ENCODE results near the gene EFHD2.

The EFHD2 gene

DNA sequence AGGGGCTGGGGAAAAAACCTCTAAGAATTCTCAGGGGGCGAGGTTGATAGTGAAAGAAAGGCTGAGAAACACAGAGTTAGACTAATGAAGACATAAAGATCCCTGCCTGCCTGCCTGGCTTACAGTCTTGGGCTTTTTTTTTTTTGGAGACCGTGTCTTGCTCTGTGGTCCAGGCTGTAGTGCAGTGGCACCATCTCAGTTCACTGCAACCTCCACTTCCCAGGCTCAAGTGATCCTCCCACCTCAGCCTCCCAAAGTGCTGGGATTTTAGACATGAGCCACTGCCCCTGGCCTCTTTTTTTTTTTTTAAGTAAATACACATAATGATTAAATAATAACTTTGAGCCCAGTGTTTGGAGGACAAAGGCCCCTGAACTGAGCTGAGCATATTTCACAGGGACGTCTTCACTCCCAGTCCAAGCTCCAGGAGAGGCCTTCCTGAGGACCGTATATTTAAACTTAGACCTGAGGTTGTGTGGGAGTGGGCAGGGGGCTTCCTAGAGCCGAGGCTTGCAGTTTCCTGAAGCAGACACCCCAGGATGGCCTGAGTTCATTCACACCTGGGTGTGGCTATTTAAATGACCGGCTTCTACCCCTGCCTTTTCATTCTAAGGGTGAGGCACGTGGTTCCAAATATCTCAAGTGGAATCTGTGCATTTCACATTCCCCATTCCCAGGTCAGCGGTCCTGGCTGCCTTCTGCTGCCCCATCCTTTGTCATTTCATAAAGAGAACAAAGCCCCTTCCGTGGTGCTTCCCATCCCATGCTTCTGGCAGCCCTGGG, 16.0 kb upstream of the EFHD2 start:
- Mint-ChIP-seq H3K4me1 (peaks cover 2% of the 10 kb centered on the region), H3K36me3 (ENCODE audit: low read depth) (no peaks in the 10 kb centered on the region), H3K4me3 (no peak overlapping the region), H3K27me3 (ENCODE audit: low read depth, poor library complexity) (peaks cover 12% of the 10 kb centered on the region), H3K27ac (no peak overlapping the region), H3K9me3 (peaks cover 5% of the 10 kb centered on the region)
- no peak for DNase-seq
- TF ChIP-seq, protein P1, sequence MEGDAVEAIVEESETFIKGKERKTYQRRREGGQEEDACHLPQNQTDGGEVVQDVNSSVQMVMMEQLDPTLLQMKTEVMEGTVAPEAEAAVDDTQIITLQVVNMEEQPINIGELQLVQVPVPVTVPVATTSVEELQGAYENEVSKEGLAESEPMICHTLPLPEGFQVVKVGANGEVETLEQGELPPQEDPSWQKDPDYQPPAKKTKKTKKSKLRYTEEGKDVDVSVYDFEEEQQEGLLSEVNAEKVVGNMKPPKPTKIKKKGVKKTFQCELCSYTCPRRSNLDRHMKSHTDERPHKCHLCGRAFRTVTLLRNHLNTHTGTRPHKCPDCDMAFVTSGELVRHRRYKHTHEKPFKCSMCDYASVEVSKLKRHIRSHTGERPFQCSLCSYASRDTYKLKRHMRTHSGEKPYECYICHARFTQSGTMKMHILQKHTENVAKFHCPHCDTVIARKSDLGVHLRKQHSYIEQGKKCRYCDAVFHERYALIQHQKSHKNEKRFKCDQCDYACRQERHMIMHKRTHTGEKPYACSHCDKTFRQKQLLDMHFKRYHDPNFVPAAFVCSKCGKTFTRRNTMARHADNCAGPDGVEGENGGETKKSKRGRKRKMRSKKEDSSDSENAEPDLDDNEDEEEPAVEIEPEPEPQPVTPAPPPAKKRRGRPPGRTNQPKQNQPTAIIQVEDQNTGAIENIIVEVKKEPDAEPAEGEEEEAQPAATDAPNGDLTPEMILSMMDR (IDR thresholded peaks at IDR 0.05) = no peak

DNA sequence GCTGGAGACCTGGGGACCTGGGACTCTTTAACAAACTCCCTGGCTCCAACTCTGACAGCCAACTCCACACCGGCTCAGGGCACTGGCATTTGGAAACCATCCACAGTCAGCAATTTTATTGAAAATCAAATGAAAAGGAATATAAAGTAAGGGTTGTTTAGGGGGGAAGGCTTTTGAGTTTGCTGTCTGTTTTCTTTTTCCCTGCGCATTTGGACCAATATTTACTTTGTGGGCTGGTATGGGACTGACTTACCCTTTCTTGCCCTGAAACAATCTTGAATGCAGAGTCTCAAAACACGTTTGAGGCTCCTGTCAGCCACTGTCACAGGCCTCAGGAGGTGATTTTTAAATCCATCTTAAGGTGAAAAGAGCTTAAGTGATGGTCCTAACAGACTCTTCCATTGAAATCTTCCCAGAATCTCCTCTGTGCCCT, 15.4 kb upstream of the EFHD2 start:
- Mint-ChIP-seq H3K4me1 (no peaks in the 10 kb centered on the region), H3K4me3 (no peak overlapping the region), H3K27me3 (ENCODE audit: low read depth, poor library complexity) (peaks cover 11% of the 10 kb centered on the region), H3K36me3 (ENCODE audit: low read depth) (peaks cover 2% of the 10 kb centered on the region), H3K9me3 (peaks cover 7% of the 10 kb centered on the region), H3K27ac (no peak overlapping the region)
- TF ChIP-seq, protein P1 (IDR thresholded peaks at IDR 0.05) = no peak
- no peak for DNase-seq

DNA sequence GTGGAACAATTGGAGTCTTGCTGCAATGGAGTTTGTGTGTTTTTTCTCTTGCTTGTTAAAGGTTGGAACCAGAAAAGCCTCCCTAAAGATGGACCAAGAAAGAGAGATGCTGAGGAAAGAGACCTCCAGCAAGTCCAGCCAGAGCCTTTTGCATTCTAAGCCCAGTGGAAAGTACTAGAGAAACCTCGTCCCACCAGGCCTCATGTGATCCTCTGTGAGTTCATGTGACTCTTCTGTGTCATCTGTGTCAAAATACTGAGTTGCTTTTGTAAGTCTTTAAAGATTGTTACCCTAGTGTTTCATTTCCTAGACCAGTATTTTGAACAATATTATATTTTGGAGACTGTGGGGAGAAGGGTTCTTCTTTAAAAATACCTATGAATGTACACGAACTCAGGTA, 12.5 kb upstream of the EFHD2 start:
- TF ChIP-seq, protein P1 (IDR thresholded peaks at IDR 0.05) = no peak
- H3K9me3 Mint-ChIP-seq = peaks cover 16% of the 10 kb centered on the region
- H3K36me3 Mint-ChIP-seq (ENCODE audit: low read depth) = peaks cover 4% of the 10 kb centered on the region
- peaks cover 9% of the 10 kb centered on the region for H3K27me3 Mint-ChIP-seq (ENCODE audit: low read depth, poor library complexity)
- H3K27ac Mint-ChIP-seq = no peak overlapping the region
- H3K4me3 Mint-ChIP-seq = no peak overlapping the region
- DNase-seq = no peak
- H3K4me1 Mint-ChIP-seq = no peaks in the 10 kb centered on the region

DNA sequence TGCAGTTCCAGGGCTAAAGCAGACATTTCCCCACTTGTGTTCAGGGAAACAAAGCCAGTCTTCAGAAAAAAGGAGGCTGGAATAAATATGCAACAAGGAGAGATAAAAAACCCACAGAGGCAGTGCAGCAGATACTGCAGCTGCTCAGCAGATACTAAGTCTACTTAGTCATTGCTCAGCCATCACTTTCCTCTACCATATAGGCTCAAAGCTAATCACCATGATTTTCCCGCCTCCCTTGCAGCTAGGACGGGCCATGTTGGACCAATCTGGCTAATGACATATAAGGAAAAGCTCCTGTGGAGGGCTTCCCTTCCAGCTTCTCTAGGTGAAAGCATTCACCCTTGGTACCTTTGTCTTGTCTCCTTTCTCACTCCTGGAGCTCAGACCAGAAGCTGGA, 10.0 kb upstream of the EFHD2 start:
- Mint-ChIP-seq H3K27me3 (ENCODE audit: low read depth, poor library complexity) (peaks cover 13% of the 10 kb centered on the region), H3K4me3 (no peak overlapping the region)

DNA sequence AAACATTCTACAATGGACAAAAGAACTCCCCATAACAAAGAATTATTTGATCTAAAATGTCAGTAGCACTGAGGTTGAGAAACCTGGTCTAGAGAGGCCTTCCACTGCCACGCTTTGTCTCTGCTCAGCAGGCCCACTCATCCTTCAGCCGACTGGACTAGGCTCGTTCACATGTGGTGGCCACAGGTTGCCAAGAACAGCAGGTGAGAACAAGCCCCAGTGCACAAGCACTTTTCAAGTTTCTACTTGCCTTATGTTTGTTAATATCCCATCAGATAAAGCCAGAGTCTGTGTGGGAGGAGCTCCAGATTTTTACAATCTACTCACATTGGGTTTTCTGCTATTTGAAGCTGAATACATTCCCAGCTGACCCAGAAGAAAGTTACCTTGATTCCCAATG, 9.1 kb upstream of the EFHD2 start:
- H3K36me3 Mint-ChIP-seq (ENCODE audit: low read depth) = peaks cover 4% of the 10 kb centered on the region
- H3K4me3 Mint-ChIP-seq = no peak overlapping the region
- no peak overlapping the region for H3K27ac Mint-ChIP-seq
- peaks cover 16% of the 10 kb centered on the region for H3K9me3 Mint-ChIP-seq
- peaks cover 6% of the 10 kb centered on the region for H3K4me1 Mint-ChIP-seq
- peaks cover 13% of the 10 kb centered on the region for H3K27me3 Mint-ChIP-seq (ENCODE audit: low read depth, poor library complexity)
- no peak for DNase-seq
- TF ChIP-seq, protein P1 (IDR thresholded peaks at IDR 0.05) = no peak

More for the DNA sequence above, 10.0 kb upstream of the EFHD2 start:
- H3K9me3 Mint-ChIP-seq = peaks cover 16% of the 10 kb centered on the region
- TF ChIP-seq, protein P1 (IDR thresholded peaks at IDR 0.05) = no peak
- peaks cover 4% of the 10 kb centered on the region for H3K36me3 Mint-ChIP-seq (ENCODE audit: low read depth)
- DNase-seq = no peak
- H3K4me1 Mint-ChIP-seq = no peaks in the 10 kb centered on the region
- no peak overlapping the region for H3K27ac Mint-ChIP-seq
